ENCODE results near the gene GPR34.
"Not testable (repeated sequence)": the region's sequence is repeated elsewhere in the genome, so short reads cannot be mapped to it uniquely, and the experiment has no call there.

Gene GPR34

DNA sequence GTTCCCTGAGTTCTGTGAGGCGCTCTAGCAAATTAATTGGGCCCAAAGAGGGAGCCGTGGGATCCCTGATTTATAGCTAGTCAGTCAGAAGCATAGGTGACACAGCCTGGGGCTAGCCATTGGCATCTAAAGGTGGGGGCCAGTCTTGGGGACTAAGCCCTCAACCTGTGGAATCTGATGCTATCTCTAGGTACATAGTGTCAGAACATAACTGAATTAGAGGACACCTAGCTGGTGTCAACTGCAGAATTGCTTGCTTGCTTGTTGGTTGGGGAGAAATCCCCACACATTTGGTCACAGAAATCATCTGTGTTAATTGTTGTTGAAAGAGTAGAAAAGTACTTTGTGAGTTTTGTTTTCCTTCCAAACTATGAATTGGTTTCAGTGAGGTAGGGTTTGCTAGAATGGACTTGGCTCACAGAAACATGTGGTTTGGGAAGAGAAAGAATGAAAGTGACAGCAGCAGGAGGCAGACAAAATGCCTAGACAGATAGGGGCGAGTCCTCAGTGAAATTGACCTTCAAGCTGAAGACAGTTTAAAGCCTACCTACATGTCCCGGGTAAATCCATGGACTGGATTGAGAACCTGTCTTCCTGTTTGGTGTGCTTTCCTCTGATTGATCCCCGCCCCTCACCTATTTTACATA, 22.4 kb downstream of the GPR34 start:
- TF ChIP-seq, protein P1, sequence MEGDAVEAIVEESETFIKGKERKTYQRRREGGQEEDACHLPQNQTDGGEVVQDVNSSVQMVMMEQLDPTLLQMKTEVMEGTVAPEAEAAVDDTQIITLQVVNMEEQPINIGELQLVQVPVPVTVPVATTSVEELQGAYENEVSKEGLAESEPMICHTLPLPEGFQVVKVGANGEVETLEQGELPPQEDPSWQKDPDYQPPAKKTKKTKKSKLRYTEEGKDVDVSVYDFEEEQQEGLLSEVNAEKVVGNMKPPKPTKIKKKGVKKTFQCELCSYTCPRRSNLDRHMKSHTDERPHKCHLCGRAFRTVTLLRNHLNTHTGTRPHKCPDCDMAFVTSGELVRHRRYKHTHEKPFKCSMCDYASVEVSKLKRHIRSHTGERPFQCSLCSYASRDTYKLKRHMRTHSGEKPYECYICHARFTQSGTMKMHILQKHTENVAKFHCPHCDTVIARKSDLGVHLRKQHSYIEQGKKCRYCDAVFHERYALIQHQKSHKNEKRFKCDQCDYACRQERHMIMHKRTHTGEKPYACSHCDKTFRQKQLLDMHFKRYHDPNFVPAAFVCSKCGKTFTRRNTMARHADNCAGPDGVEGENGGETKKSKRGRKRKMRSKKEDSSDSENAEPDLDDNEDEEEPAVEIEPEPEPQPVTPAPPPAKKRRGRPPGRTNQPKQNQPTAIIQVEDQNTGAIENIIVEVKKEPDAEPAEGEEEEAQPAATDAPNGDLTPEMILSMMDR (IDR thresholded peaks at IDR 0.05; ENCODE audit: low read depth, low read length), result no peak
- DNase-seq (ENCODE audit: extremely low read depth, low read depth), result no peak

DNA sequence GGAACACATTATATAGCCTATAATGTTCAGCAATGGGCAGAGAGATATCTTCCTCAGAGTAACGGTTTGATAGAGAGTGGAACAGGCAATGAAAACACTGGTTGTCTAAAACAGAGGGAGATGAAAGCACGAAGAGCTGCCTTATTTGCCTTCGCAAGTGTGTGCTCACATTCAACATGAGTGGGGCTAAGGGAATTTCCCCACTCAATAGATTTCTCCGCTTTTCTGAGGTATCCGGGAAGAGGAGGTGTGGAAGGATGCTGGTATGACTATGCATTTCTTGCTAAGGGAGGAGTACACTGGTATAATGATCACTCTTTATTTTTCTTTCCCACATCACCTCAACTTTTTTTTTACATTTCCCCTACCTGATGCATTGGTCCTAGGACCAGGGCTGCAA, 27.4 kb downstream of the GPR34 start:
- TF ChIP-seq, protein P1 (IDR thresholded peaks at IDR 0.05; ENCODE audit: low read depth, low read length), result no peak
- no peak for DNase-seq (ENCODE audit: extremely low read depth, low read depth)

DNA sequence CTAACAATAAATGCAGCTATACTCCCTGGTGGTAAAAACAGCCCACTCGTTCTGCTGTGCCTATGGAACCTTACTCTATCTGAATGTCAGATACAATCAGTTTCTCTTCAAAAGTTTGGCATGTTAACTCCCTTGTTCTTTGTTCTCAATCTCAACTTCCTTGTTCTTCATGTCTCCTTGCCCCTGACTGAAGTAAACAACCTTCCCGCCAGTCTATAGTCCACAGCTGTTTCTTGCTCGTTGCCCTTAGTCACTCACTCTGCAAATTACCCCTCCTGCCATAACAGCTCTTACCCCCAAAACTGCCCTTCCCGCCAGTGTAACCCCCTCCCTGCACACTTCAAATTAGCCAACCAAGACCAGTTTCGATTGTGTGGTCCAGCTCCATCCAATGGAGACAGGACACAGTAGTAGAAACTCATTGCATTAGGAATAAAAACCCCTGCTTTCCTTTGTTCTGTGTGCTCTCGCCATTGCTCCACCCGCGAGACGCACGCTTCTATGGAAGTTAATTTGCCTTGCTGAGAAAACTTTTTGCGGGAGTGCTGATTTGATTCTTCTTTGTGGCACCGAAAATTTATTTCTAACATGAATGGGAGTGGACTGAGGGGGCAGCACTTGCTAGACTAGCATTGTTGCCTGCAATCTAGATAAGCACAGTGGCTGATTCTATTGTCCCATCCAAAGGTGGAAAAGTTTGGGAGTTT, 28.1 kb downstream of the GPR34 start:
- TF ChIP-seq, protein P1 (IDR thresholded peaks at IDR 0.05; ENCODE audit: low read depth, low read length), result no peak
- DNase-seq (ENCODE audit: extremely low read depth, low read depth), result no peak

DNA sequence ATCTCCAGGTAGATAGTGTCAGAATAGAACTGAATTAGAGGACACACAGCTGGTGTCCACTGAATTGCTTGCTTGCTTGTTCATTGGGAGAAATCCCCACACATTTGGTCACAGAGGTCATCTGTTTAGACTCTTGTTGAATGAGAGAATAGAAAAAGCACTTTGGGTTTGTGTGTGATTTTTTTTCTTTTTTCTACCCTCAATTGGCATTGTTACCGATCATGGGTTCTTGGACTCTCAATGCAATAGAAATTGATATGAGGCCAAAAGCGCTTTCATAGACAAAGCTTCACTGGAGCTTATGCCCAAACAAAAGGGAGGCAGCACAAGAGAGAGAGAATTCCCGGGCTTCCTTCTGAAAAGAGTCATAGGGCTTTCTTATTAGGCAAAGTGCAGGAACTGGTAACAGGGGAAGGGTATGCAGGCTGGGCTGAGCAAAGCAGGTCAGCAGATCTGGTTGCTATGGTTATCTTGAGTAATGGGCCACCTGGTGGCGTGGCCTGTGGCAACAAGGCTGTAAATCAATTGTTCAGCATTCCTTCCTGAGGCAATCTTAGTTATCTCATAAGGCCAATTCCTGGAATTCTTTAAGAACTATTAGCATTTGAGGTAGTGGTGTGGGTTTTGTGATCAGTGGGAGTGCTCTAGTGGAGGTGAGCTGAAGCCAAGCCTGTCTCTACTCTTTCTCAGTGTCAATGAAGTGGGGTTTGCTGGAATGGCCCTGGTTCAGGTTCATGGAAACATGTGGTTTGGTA, 29.9 kb downstream of the GPR34 start:
- TF ChIP-seq, protein P1 (IDR thresholded peaks at IDR 0.05; ENCODE audit: low read depth, low read length), result no peak
- no peak for DNase-seq (ENCODE audit: extremely low read depth, low read depth)

DNA sequence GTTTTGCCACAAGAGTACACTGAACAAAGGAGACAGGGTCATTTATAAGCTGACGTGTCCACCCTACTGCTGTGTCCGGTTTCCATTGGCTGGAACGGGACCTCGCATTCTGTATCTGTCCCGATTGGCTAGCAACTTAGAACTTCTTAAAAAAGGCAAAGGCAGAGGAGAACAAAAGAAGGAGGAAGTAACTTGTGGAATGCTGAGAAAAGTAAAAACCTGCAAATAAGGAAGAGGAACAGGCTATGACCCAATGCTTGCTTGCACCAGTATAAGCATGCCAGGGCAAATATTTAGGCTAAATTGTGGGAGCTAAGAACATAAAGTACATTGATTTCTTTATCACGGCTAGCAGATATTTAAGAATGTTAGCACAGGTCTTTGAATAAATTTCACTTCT, 30.8 kb downstream of the GPR34 start:
- DNase-seq (ENCODE audit: extremely low read depth, low read depth), result not testable (repeated sequence)

DNA sequence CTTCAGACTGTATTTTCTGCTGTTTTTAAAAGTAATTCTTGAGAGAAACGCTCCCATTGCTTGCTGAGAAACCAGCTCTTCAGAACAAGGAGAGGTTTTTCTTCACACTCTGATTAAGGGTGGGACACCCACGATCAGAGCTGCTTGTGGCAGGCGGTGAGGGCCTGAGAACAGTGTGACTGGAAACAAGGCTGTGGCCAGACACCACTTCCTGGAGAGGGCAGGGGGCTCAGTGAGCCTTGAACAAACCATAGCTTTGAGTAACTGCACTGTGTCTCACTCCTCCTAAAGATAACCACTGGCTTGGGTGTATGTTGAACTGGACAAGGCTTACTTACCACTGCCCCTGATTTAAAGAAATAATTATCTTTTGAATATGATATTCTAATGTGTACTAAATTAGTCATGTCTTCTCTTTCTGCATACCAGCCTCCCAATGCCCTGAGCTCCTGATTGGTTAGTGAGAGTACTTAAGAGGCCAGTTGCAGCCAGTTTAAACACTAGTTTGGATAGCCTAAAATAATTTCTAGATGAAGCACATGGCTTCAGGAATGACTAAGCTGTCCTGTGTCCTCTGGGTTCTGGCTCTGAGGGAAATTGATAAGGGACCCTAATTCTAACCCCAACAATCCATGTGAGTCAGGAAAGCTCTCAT, 31.5 kb downstream of the GPR34 start:
- TF ChIP-seq, protein P1 (IDR thresholded peaks at IDR 0.05; ENCODE audit: low read depth, low read length), result no peak

DNA sequence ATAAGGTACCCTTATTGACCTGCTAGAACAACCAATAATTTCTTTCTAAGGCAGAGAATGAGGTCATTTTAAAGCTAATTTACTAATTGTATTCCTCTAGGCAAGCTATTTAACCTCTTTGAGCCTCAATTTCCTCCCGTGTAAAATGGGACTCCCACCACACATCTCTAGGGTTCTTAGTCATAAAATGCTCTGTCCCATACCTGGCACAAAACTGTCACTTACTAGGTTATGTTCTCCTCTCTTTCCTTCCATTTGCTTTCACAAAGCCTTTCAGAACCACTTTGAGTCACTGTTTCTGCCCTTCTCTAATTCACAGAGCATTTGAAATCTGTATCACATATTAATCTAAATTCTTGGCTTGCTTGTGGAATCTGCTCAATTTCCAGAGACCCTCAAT, 32.8 kb downstream of the GPR34 start:
- TF ChIP-seq, protein P1 (IDR thresholded peaks at IDR 0.05; ENCODE audit: low read depth, low read length), result no peak
- DNase-seq (ENCODE audit: extremely low read depth, low read depth), result no peak

More for the DNA sequence above, 31.5 kb downstream of the GPR34 start:
- DNase-seq (ENCODE audit: extremely low read depth, low read depth), result no peak

All from AG09319 (cell line).